GM18861 (cell line): ENCODE results near the gene PXMP4.

Experiments used
- ATAC-seq: cut with Tn5 transposase; IDR thresholded peaks from one replicate; pipeline ENCODE4 v1.9.1; 2021; ENCODE audit not compliant: unreplicated experiment

PXMP4 gene

DNA sequence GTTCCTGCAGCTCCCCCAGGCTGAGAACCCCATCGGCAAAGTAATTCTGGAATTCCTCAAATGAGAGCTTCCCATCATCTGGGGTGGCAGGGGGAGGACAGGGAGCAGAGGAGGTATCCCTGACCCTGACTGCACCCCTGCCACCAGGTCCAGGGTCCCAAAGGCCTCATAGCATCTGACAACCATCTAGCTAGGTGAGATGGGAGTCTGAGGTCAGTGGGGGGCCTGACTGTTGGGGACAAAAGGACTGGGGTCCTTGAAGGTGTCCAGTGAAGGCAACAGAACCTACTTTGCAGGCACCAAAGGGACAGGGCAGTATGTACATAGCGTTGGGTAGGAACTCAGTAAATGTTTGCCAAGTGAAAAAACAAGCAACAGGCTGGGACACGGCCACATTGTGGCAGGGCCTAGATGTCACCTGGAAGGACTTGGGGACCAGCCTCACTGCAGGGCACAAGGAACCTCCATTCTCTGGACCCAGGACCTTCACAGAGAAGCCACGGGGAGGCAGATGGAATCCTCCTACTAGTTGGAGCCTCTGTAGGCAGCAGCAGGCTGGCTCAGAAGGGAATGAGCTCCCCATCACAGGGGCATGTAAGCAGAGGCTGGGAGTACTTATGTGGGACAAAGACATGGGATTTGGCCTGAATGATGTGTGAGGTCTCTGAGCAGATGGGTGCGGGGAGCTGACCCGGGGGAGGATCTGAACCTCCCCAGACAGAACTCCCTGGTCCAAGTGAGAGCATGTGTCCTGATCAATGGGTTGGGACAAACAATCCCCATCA, 49.2 kb downstream of the PXMP4 start:
- ATAC-seq = no peak

DNA sequence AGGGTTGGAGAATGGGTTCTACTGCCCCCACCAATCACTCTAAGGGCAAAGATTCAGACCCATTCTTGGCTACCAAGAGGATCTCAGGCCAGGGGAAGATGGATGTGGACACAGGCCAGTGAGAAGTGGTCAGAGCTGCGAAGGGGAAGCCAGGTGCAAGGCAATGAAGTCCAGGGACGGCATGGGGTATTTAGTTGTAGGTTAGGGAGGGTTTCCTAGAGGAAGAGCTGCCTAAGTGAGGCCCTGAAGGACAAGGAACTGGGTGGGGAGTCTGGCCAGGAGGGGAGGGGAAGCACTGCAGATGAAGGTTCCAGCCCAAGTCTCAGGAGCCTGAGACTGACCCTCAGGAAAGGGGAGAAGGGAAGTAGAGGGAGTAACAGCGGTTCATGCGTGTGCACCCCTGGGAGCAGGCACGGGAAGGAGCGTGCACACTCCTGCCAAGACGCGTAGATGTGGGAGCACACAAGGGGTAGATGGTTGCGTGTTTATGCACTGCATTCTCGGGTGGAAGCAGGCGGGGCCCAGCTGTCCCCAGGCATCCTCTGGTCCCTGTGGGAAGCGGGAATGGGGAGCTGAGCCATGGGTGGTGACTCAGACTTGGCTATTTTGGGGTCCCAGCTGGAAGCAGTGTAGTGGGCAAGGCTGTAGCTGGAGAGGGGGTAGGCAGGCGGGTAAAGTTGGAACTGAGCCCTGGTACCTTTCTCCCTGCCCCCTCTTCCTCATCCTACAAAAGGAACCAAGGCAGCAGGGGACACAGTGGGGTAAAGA, 50.1 kb downstream of the PXMP4 start:
- no peak for ATAC-seq

DNA sequence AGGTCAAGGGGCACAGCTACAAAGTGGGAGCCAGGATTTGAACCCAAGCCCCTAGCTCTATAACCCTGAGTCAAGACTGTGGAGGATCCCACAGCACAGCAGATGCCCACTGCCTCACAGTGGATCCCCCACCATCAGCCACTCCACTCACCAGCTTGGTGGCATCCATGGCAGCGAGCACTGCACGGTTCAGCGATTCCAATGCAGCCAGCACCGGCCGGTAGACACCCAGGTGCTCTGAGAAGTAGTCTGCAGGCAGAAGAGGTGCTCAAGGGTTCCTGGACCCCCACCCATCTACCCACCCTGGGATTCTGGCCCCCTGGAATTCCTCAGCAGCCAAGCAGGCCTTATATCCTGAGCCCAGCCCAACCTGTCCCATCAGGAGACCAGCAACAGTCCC, 50.9 kb downstream of the PXMP4 start:
- ATAC-seq = no peak

DNA sequence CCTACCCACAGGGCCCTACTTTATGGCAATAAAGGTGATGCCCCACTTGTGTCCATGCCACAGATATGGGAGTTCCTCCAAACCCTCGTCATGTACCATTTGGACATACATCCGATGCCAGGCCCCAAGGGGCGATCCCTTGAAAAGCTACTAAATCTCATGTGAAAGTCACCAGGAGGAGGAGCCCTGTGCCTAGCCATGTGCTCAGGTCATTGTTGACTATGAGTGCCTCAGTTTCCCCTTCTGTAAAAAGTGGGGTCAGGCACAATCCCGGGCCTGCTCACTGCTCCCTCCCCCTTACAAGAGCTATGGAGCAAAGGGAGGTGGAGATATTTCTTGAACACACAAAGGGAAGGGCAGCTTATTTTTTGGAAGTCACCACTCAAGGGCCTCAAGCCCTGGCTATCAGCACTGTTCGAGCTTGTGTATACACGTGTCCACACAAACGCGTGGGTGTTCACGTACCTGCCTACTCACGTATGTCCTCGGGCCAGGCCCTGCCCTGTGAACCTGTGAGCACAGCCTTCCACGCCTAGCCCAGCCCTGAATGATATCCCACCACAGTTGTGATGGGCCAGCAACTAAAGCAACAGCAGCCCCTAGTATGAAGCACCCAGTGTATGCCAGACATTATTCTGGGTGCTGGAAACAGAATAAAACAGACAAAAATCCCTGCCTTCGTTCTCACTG, 51.5 kb downstream of the PXMP4 start:
- no peak for ATAC-seq

DNA sequence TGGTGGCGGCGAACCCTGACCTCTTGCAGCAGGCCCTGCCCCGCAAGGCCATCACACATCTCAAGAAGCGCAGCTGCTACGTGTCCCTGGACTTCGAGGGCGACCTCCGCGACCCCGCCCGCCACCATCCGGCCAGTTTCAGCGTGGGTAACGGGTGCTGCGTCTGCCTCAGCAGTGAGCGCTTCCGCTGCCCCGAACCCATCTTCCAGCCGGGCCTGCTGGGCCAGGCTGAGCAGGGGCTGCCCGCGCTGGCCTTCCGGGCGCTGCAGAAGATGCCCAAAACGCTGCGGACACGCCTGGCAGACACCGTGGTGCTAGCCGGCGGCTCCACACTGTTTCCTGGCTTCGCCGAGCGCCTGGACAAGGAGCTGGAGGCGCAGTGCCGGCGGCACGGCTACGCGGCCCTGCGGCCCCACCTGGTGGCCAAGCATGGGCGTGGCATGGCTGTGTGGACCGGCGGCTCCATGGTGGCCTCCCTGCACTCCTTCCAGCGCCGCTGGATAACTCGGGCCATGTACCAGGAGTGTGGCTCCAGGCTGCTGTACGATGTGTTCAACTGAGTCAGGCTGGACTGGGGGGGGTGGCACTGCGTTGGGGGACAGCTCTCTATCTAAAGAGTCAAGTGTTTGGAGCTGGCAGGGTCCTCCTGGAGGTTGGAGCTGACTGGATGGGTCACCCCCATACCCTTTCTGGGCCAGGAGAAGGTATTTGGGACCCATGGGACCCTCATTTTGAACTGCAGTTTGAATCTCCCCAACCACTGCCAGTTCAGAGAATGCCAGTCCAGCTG, 52.2 kb downstream of the PXMP4 start:
- peak; percentile 23 for ATAC-seq

DNA sequence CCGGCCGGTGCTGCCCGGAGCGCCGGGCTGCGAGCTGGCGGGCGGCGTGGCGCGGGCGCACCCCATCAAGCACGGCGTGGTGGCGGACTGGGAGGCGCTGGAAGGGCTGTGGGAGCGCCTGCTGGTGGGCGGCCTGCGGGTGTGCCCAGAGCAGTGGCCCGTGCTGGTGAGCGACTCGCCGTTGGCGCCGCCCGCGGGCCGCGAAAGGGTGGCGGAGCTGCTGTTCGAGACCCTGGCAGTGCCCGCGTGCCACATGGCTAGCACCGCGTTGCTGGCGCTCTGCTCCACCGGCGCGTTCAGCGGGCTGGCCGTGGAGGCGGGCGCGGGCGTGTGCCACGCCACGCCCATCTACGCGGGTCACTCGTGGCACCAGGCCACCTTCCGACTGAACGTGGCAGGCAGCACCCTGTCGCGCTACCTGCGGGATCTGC, 52.9 kb downstream of the PXMP4 start:
- peak; percentile 2 for ATAC-seq

DNA sequence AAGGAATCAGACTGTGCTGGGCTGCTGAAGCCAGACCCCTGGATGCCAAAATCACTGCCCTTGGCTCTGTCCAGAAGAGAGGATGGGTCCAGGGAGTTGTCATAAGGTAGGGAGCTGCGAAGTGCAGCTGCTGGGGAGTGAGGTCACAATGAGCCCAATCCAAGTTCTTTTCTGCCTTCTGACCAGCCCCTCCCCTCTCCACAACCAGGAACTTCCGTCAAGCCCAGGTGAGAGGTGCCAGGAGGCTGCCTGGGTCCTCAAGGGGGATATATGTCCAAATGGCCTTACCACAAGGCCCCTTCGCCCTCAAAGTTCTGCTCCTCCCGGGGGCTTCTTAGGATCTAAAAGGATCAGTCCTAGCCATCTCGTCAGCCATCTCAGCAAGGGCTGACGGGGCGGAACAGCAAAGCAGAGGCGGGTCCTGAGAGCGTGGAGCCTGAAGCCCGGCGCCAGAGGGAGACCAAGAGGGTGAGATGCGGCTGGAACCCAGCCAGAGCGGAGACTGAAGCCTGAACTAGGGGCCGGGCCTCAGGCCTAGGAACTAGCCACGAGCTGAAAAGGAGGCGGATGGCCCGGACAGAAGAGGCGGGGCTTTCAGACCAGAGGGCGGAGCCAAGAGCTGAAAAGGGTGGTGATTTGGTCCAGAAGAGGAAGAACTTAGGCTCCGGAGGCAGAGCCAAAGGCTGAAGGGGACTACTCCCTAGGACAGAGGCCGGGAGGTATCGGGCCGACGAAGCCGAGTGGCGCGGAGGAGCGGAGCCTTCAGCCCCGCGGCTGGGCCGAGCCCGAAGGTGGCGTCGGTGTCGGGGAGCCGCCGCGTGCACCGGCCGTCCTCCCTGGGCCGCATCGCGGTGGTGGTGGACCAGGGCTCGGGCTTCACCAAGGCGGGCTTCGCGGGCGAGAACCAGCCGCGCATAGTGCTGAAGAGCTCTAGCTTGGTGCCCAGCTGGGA, 53.5 kb downstream of the PXMP4 start, which contains the start of gene ACTL10:
Gene ACTL10 (plus strand): TSS at position 651 of the 952 bp plus-strand sequence. CDS start 555 bp downstream, outside the sequence.
- ATAC-seq = peak; percentile 63

DNA sequence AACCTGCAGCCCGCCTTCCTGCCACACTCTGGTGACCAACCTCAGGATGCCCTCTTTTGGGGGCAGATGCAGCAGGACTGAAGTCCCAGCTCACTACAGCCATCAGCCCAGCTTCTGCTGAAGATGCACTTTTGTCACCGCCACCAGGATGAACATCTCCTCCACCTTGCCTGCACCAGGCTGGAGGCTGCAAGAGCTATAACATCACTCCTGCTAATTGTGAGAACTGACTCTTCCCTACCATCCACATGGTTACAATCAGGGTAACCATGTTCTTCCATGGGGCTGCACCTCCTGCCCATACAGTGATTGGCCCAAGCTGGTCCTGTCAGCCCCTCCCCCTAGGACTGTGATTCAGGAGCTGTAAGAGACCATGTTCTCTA, 55.4 kb downstream of the PXMP4 start:
- no peak for ATAC-seq

DNA sequence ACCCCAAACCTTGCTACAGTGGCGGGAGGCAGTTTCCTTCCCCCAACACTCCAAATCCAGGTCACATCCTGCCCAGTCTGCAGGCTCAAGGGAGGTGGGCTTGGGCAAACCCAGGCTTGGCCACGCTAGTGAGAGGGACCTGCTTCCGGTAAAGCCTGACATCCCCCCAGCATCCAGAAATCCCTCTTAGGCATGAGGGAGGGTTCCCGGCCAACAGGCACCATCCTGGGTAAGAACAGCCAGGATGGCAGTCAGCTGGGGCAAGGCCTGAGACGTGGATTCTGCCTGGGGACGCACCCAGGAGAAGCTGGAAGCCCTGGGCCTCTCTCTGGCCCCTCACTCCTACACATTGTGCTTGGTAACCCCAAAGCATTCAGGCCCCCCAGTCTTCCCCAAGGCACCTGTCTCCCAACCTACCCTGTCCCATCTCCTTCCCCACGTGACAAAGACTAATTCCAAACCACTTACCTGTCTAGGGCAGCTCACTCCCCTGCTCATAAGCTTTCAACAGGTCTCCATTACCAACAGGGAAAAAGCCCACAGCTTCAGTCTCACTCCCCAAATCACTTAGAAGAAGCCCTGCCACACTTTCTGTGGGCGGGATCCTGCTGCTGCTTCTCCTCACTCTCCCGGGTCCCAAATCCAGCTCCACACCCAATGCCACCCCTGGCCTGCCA, 55.9 kb downstream of the PXMP4 start:
- ATAC-seq = no peak

DNA sequence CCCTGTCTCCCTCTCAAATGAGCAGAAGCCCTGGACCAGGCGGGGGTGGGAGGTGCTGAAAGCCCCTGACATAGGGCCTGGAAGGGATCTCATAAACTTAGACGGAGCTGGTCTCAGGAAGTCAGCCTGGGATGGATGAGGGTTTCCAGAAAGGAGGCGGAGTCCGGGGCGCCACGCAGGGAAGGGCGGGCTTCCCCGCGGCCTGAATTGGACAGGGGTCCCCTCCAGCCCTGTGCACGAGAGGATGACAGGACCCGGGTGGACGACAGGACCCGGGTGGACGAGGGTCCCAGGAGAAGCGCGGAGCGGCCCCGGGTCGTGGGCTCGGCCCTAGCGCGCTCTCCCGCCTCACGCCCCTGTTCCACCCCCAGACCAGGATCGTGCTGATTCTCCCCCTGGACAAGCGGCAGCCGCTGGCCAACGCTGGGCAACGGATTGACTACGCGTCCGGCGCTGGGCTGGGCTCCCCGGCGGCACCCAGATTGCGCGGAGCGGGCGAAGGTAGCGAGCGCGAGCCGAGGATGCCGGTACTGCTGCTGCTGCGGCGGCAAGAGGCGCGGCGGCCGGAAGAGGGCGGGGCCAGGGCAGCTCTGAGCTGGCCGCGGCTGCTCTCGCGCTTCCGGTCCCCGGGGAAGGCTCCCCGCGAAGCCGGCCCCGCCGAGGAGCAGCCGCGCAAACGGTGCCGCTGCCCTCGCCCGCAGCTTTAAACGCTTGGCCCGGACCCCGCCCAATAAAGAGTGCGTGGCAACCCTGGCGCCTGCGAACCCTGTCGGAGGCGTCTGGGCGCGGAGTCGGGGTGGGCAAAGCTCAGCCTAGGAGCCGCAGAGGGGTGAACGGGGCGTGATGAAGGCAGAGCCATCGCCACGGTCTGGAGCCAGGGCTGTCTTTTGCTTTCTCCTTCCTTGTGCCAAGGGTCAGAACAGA, 56.7 kb downstream of the PXMP4 start:
- peak; percentile 27 for ATAC-seq

DNA sequence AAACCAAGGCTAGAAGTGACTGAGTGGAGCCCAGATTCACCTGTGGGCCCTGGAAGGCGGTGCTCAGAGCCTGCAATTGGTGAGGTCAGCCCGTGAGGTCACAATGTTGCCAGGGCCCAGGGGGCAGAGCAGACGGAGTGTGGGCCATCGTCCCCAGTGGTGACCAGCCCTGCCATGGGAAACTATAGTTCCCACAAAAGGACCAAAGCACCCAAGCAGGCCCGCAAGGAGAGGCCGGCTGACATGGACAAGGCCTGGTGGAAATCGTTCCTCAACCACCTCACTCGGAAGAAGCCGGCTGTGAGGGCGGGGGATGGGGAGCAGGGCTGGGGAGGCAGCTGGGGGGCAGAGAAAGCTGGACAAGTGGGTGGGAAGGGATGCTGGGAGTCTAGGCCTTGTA, 57.9 kb downstream of the PXMP4 start, which contains the start of gene C20orf144:
Gene C20orf144 (plus strand): TSS at position 156 of the 400 bp plus-strand sequence. CDS start 19 bp downstream, at position 175.
- ATAC-seq = no peak

DNA sequence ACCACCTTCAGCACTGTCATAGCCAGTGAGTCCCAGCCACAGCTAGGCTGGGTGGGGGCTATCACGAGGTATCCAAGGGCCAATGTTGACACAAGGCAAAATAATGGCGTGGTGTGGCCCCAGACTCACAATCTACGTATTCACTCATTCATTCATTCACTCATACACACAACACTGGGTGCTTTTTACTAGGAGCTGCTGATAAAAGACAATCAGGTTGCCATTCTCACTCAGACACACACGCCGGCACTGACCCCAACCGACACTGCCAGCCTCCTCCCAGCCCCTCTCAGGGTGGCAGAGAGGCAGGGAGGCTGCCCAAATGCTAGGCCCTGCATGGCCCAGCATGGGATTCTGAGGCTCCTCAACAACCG, 59.4 kb downstream of the PXMP4 start:
- ATAC-seq = no peak

DNA sequence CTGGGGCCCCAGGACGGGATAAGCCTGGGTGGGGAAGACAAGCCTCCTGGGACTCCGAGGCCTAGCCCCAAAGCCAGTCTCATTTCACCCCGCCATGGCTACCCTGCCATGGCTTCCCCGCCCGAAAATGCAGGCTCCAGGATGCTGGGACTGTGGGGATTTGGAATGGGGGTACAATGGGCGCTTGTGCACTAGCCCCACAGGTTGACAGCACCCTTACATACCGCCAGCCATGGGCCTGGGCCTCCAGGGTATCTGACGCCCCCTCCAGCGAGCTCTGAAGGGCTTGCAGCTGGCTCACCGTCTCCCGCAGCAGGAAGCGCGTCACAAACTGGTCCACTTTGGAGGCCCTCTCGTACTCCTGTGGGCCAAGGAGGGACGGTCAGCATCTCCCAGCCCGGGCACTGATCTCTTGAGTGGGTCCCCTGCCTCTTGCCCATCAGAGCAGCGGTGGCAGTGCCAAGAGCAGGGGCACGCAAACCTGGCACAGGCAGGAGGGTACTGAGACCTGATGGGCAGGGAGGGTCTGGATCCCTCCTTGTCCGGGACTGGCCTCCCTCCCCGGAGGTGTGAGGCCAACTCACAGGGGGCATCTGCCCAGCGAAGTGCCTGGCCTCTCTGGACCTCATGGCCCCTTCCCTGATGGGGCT, 60.0 kb downstream of the PXMP4 start:
- no peak for ATAC-seq

DNA sequence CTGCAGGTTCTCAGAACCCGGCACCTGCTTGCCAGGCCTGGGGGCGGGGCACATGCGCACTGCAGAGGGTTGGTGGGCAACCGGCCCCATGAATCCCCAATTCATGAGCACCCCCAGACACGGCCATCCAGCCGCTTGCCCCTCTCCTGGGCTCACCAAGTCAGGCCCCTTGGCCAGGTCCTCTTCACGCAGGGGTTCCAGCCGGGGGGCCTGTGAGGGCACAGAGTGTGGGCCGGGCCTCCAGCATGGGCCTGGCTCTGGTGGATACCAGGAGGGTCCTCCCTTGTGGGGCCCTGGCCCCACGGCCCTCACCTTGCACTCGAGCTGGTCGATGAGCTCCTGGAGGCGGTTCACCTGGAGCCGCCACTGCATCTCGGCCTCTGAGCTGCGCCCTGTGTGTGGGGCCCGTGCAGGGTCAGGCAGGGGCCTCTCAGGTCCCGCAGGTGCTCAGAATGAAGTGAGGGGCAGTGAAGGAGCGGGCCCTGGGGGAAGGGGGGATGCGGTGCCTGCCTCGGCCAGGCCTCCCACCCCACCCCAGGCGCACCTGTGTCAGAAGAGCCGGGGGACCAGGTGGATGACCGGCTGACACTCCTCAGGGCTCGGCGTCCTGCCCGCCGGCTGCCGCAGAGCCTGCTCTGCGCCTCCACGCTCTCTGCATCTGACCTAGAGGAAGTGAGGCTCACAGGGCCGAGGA, 60.6 kb downstream of the PXMP4 start:
- no peak for ATAC-seq

DNA sequence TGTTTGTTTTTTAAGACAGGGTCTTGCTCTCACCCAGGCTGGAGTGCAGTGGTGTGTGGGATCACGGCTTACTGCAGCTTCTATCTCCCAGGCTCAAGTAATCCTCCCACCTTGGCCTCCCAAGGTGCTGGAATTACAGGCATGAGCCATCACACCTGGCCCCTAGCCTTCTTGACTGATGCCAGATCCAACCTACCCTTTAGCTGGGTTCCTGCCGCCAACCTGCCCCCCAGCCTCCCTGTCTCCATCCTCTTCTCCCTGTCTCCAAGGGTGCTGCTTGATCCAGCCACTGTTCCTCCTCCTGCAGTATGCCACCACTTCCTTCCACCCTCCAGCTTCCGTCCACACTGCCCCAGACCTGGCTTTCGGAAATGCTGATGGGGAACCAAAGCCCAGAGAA, 61.2 kb downstream of the PXMP4 start:
- ATAC-seq = no peak

DNA sequence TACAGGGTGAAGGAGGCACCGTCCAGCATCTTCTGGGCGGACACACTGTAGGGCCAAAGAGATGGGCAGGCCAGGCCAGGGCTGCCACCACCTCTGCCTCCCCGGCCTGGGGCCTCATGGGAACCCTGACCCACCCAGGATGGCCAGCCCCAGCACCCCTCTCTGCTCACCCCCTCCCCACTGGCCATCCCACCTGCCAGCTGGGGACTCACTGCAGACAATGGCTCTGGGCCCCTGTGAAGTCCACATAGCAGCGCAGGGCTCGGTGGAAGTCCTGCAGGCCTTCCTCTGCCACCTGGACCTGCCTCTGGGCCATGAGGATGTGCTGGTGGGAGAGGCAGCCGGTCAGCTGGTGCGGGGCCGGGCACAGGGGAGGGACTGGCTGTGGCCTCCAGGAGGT, 61.6 kb downstream of the PXMP4 start:
- ATAC-seq = no peak

DNA sequence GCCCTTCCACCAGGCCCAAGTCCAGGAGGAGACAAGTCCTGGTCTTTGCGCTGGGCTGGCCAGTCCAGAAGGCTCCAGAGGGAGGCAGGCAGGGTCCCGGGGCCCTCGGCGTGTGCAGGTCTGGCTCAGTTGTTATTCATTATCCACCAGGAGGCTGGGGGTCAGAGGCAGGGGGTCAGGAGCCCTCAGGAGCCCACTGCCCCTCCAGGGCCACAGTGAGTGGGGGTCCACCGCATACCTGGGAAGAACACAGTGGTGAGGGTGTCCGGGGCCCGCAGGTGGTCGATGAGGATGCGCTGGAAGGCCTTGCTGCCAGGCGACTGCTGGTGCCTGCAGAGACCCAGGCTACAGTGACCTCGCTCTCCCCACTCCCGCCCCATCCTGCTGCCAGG, 62.4 kb downstream of the PXMP4 start:
- no peak for ATAC-seq
